Activated T-cell treated with anti-CD3 and anti-CD28 coated beads for 4 hours (primary cell): Measurements from ENCODE around the gene DRAP1.

ENCODE experiments used
- DNase-seq: peaks from one replicate; pipeline ENCODE4 v3.0.0-alpha.2; 2020

The DRAP1 gene

GRCh38 chr11:65965986-65966762 is 46.9 kb downstream of the DRAP1 start:
- DNase-seq = no peak

DNA sequence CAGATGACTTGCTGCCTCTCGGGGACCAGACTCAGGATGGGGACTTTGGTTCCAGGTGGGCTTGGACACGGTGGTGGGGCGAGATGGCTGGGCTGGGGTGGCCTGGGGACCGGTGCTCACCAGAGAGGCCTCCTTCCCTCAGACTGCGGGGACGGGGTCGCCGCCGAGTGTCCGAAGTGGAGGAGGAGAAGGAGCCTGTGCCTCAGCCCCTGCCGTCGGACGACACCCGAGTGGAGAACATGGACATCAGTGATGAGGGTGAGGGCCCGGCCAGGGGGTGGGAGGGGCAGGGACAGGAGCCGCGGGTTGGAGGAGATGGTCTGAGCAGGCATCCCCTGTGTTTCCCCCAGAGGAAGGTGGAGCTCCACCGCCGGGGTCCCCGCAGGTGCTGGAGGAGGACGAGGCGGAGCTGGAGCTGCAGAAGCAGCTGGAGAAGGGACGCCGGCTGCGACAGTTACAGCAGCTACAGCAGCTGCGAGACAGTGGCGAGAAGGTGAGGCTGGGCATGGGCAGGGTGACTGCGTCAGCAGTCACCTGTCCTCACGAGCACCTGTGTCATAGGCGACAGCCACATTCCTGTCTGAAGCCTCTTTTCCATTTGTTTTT is 48.2 kb downstream of the DRAP1 start:
- no peak for DNase-seq

DNA sequence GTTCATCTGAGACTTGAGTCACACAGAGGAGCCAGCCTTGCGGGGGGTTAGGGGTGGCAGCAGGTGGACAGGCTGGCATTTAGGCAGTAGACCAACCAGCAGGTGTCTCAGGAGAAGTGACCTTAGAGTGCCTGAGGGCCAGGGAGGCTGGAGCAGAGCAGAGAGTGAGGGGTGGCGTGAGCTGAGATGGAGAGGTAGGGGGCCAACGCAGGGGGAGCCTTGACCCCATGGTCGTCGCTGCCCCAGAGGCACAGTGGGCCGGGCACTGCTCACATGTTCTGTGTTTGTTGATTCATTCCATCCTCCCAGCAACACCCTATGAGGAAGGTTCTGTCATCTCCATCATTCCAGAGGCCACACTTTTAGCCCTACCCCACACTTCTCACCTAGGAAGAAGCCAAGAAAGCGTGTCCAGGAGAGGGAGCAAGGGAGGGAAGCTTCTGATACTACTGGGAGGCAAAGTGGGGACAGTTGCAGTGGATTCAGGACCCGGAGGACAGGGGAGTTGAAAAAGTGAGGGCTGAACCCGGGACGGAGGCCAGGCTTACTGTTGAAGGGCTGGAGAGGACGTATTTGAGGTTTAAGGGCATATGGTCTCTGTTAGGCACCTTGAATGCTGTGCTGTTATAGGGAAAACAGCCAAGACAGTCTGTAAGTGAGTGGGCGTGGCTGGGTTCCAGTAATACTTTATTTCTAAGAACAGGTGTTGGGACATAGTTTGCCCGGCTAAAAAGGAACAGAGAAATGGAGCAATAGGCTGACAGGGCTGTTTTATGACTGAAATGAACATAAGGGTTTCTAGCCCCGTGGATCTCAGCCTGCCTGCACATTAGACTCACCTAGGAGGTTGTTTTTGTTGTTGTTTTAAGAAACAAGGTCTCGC is 49.6 kb downstream of the DRAP1 start:
- DNase-seq = no peak
